Osteoblast (primary cell): ENCODE measurements around the gene MYL6B. TPM values are rescaled to one million over a fixed set of nuclear protein-coding genes. Genes with fewer than 3 reads are reported as not detected.

Experiments used
- DNase-seq: peaks from one replicate; pipeline ENCODE4 v3.0.0; 2011; ENCODE audit warnings: low spot score, mixed read lengths; ENCODE audit not compliant: insufficient read length; ENCODE audit errors: missing footprints
- H2AFZ ChIP-seq: 2 replicates; pipeline ENCODE4 v1.6.0; 2011; ENCODE audit warnings: mild to moderate bottlenecking, low read length
- H3K27ac ChIP-seq: 2 replicates; pipeline ENCODE4 v1.5.1; 2011; ENCODE audit warnings: mild to moderate bottlenecking, low read depth, low read length, moderate library complexity
- H3K27me3 ChIP-seq: 2 replicates; pipeline ENCODE4 v1.6.0; 2012; ENCODE audit warnings: mild to moderate bottlenecking, control low read depth, inconsistent platforms, low read length, moderate library complexity; ENCODE audit not compliant: insufficient read depth
- H3K36me3 ChIP-seq: 2 replicates; pipeline ENCODE4 v1.5.1; 2011; ENCODE audit warnings: mild to moderate bottlenecking, low read length, control low read depth, moderate library complexity; ENCODE audit not compliant: insufficient read depth
- H3K4me1 ChIP-seq: 2 replicates; pipeline ENCODE4 v1.5.1; 2011; ENCODE audit warnings: mild to moderate bottlenecking, low read length, control low read depth, moderate library complexity; ENCODE audit not compliant: insufficient read depth
- H3K4me2 ChIP-seq: 2 replicates; pipeline ENCODE4 v1.6.0; 2011; ENCODE audit warnings: mild to moderate bottlenecking, low read length; ENCODE audit not compliant: insufficient read depth
- H3K4me3 ChIP-seq: fragments of 200-600 bp; sonication (generic); 3 replicates; pipeline ENCODE4 v1.5.1; 2012; ENCODE audit warnings: mild to moderate bottlenecking, low read length, inconsistent platforms; ENCODE audit not compliant: insufficient read depth
- H3K79me2 ChIP-seq: 2 replicates; pipeline ENCODE4 v1.6.0; 2012; ENCODE audit warnings: mild to moderate bottlenecking, low read length, control low read depth, inconsistent platforms; ENCODE audit not compliant: insufficient read depth
- H3K9me3 ChIP-seq: 2 replicates; pipeline ENCODE4 v1.5.1; 2011; ENCODE audit warnings: low read depth, low read length, control low read depth
- H4K20me1 ChIP-seq: 2 replicates; pipeline ENCODE4 v1.6.0; 2012; ENCODE audit warnings: mild to moderate bottlenecking, low read length, control low read depth; ENCODE audit not compliant: insufficient read depth
- total RNA-seq: library from RNA; depleted of rRNA; stranded (reverse); fragments of >200 nt; gene quantifications from 2 replicates; pipeline ENCODE4 v1.2.3, GENCODE V29; 2012
- TF ChIP-seq, protein P1 (sequence below): IDR thresholded peaks from 2 replicates; pipeline ENCODE4 v1.5.1; 2011; ENCODE audit warnings: mild to moderate bottlenecking, low read depth, low read length, moderate library complexity; ENCODE audit errors: extremely low read depth

Gene MYL6B
- total RNA-seq, 1 donor, result 53.9 TPM

DNA sequence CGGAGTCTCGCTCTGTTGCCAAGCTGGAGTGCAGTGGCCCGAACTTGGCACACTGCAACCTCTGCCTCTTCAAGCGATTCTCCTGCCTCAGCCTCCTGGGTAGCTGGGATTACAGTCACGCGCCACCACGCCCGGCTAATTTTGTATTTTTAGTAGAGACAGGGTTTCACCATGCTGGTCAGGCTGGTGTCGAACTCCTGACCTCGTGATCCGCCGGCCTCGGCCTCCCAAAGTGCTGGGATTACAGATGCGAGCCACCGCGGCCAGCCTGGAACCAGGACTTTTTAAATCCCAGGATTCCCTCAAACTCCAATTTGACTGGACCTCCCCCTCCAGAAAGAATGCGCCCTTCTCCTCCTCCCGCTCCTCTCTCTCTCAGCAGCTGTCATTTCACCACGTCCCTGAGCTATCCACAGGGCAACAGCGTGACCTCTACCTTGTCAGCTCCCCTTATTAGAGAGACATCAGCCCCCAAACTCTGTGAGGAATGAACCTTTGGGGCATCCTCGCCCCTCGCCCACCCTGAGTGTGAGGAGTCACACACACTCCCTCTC lies 22.4 kb upstream of the MYL6B start:
- no peak for DNase-seq
- no peaks in the 10 kb centered on the region for H4K20me1 ChIP-seq
- no peaks in the 10 kb centered on the region for H3K9me3 ChIP-seq
- H3K79me2 ChIP-seq, result peaks cover 25% of the 10 kb centered on the region
- no peaks in the 10 kb centered on the region for H3K27me3 ChIP-seq
- H3K36me3 ChIP-seq, result peaks cover 39% of the 10 kb centered on the region
- H2AFZ ChIP-seq, result no peak overlapping the region
- H3K4me3 ChIP-seq, result peak overlapping the region; percentile 86
- H3K27ac ChIP-seq, result no peak overlapping the region
- peak overlapping the region; percentile 92 for H3K4me2 ChIP-seq
- H3K4me1 ChIP-seq, result peaks cover 23% of the 10 kb centered on the region
- TF ChIP-seq, protein P1, sequence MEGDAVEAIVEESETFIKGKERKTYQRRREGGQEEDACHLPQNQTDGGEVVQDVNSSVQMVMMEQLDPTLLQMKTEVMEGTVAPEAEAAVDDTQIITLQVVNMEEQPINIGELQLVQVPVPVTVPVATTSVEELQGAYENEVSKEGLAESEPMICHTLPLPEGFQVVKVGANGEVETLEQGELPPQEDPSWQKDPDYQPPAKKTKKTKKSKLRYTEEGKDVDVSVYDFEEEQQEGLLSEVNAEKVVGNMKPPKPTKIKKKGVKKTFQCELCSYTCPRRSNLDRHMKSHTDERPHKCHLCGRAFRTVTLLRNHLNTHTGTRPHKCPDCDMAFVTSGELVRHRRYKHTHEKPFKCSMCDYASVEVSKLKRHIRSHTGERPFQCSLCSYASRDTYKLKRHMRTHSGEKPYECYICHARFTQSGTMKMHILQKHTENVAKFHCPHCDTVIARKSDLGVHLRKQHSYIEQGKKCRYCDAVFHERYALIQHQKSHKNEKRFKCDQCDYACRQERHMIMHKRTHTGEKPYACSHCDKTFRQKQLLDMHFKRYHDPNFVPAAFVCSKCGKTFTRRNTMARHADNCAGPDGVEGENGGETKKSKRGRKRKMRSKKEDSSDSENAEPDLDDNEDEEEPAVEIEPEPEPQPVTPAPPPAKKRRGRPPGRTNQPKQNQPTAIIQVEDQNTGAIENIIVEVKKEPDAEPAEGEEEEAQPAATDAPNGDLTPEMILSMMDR, result no peak

DNA sequence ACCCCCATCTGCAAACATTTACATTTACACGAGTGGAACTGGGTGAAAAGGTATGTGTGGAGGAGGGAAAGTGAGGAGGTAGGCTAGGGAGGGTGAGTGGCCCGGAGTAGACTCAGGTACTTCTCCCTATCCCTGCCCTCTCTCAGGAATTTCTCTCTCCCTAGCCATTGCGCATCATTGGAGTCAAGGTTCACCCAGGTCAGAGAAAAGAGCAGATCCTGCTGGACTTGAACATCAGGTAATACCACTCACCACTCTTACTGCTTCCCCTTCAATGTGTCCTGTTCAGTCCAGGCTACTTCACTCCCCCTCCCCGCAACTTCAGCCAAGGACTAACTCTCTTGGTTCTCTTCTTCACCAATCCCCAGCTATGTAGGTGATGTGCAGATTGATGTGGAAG lies 21.5 kb upstream of the MYL6B start:
- no peaks in the 10 kb centered on the region for H3K9me3 ChIP-seq
- H3K4me2 ChIP-seq, result no peak overlapping the region
- no peak overlapping the region for H3K4me3 ChIP-seq
- H3K36me3 ChIP-seq, result peaks cover 44% of the 10 kb centered on the region
- DNase-seq, result no peak
- H3K27me3 ChIP-seq, result no peaks in the 10 kb centered on the region
- peaks cover 23% of the 10 kb centered on the region for H3K4me1 ChIP-seq
- no peak overlapping the region for H3K27ac ChIP-seq
- peaks cover 25% of the 10 kb centered on the region for H3K79me2 ChIP-seq
- no peak overlapping the region for H2AFZ ChIP-seq
- no peaks in the 10 kb centered on the region for H4K20me1 ChIP-seq
- TF ChIP-seq, protein P1, result no peak

DNA sequence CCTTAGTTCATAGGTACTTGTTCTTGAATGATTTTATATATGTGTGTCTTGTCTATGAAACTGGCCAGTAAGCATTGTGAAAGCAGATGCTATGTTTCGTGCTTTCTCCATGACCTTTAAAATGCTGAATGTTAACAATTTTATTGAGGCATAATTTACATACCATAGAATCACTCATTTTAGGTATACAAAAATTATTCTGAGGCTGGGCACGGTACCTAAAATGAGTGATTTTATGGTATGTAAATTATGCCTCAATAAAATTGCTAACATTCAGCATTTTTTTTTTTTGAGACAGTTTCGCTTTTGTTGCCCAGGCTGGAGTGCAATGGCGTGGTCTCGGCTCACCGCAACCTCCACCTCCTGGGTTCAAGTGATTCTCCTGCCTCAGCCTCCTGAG lies 17.5 kb upstream of the MYL6B start:
- DNase-seq, result no peak
- Histone ChIP-seq H3K27me3 (no peaks in the 10 kb centered on the region), H3K9me3 (no peaks in the 10 kb centered on the region), H3K27ac (no peak overlapping the region), H3K4me2 (no peak overlapping the region), H3K79me2 (peaks cover 5% of the 10 kb centered on the region), H4K20me1 (peaks cover 3% of the 10 kb centered on the region), H3K4me1 (no peaks in the 10 kb centered on the region), H3K36me3 (peaks cover 81% of the 10 kb centered on the region), H2AFZ (no peak overlapping the region), H3K4me3 (no peak overlapping the region)
- TF ChIP-seq, protein P1, result no peak

DNA sequence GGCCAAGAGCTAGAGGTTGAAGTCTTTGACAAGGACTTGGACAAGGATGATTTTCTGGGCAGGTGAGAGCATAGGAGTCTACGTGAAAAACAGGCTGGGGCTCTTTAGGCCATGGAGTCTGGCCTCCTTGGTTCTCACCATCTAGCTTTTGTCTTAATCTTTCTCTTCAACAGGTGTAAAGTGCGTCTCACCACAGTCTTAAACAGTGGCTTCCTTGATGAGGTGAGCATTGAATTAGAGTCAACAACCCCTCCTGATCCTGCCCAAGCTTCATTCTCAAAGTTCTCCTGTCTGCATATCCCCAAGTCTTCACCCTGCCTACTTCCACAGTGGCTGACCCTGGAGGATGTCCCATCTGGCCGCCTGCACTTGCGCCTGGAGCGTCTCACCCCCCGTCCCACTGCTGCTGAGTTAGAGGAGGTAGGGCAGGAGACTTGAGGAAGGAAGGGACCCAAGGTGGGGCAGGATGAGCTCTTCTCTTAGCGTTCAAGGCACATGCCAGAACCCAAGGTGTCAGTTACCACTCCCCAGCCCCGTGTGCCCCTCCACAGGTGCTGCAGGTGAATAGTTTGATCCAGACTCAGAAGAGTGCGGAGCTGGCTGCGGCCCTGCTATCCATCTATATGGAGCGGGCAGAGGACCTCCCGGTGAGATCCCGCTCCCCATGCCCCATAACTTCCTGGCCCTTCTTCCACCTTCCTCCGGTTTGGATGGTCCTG lies 14.4 kb upstream of the MYL6B start:
- Histone ChIP-seq H3K27ac (no peak overlapping the region), H3K4me3 (no peak overlapping the region), H3K4me2 (no peak overlapping the region), H2AFZ (no peak overlapping the region), H3K36me3 (peaks cover 69% of the 10 kb centered on the region), H3K9me3 (no peaks in the 10 kb centered on the region), H4K20me1 (peaks cover 3% of the 10 kb centered on the region), H3K27me3 (no peaks in the 10 kb centered on the region), H3K4me1 (no peaks in the 10 kb centered on the region), H3K79me2 (no peaks in the 10 kb centered on the region)
- no peak for DNase-seq
- TF ChIP-seq, protein P1, result no peak
